Measurements from ENCODE around the gene TST.

TST gene

GRCh38 chr22:37019309-37020191 lies at the start of gene TST, which contains the start of gene MPST:
TST (minus strand) TSS chr22:37019447; CDS start chr22:37018732, 715 bp downstream.
MPST (plus strand) TSS chr22:37019742; CDS start chr22:37019837, 95 bp downstream.
- peak; percentile 48 for DNase-seq

- DNase-seq, result no peak
Measured at GRCh38 chr22:37068859-37069258, 49.6 kb upstream of the TST start.

GRCh38 chr22:37067428-37067827 lies 48.2 kb upstream of the TST start:
- DNase-seq, result no peak

DNA sequence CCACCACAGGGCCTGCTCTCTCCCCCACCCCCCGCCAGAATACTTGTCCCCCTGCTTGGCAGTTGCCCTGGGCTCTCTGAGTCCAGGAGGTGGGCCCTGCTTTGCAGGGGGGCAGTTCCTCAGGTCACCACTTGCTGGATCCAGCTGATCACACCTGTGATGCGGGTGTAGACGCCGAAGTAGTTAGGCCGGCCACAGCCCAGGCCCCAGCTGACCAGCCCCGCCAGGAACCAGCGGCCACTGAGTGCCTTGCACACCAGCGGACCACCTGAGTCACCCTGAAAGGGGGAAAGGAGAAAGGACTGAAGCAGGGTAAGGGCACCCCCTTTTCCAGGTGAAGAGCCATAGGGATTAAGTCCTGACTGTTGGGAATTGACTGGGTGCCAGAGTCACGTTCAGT lies 46.7 kb upstream of the TST start:
- DNase-seq, result no peak

GRCh38 chr22:37065180-37065579 lies 45.9 kb upstream of the TST start:
- no peak for DNase-seq

DNA sequence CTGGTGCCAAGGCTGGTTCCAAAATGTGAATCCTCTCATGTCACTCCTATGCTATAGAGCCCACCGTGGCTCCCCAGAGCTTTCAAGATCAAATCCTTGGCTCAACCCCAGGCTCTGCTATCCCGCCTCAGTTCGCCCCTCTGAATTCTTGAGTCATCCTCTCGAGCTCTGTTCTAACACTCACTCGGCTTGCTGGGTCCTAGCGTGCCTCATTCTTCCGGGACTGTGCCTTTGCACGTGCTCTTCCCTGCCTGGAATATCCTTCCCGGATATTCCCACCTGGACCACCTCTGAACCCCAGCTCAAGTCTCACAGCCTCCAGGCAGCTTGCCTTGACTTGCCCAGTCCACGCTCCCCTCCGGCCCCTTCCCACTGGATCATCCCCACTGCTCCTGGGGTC lies 45.3 kb upstream of the TST start:
- DNase-seq, result no peak

DNA sequence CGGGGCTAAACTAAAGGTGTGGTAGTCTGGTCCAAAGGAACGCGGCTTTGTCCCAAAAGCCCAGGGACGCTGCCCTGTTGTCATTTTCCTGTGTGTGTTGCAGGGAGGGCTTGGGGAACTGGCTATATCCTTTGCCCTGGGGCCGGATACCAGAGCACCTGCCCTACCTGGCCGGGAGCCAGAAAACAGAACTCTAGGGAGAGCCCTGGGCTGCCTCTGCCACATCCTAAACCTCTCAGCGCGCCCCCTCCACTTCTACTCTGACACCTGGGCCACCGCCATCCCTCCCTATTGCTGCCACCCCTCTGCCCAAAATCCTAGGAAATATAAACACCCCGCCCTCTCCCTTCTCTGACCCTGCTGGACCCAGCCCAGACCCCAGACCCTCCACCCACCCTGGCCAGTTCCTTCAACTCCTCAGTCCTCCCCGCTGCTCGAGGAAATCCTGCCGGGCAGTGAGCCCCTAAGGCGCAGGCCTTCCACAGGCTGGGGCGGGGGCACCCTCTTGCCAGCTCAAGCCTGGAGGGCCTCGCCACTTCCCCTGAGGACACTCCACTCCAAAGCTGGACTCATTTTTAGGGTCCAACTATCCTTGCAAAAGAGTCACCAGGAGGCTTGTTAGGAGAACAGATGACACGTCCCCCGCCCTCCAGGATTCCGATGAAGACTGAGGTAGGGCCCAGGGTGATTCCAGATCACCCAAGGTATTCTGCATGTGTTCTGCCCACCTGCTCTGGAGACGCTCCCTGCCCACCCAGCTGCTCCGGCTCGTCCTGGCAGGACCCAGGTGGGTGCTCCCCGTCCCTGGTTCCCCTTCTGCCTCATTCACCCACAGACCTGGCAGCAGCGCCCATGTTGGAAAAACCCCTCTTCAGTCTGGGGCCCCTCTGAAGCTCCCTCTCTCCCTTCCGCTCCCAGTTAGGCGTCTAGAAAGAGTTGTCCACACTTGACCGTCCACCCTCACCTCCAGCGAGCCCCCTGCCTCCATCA lies 44.5 kb upstream of the TST start:
- DNase-seq, result peak; percentile 82

DNA sequence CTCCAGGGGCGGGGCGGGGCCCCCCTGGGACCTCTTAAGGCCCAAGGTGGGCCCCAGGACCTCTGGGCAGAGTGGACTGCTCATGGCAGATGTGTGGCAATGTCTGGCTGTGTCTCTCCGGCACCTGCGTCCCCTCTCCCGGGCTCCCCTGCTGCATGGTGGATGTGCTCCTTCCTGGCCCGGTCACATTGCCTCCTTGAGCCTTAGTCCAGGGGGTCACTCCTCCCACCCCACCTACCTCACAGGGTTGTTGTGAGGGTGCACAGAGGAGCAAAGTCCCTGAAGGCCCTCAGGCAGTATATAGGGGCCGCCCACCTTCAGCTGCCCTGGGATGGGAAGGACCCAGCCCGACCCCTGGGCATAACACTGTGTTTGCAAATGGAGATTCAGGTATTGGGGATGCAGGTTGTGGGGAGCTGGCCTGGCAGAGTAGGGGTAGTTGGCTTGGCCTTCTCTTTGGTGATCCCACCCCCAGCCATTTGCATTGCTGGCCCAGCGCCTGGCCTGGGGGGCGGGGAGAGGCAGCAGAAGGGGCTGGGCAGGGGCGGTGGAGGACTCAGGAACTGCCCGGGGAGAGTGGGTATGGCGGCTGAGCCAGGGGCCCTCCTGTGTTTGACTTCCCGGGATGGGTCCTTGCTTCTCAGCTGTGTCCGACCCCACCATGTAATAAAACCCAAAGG lies 43.6 kb upstream of the TST start:
- no peak for DNase-seq

- DNase-seq, result no peak
Measured at GRCh38 chr22:37062376-37062675, 43.1 kb upstream of the TST start.

DNA sequence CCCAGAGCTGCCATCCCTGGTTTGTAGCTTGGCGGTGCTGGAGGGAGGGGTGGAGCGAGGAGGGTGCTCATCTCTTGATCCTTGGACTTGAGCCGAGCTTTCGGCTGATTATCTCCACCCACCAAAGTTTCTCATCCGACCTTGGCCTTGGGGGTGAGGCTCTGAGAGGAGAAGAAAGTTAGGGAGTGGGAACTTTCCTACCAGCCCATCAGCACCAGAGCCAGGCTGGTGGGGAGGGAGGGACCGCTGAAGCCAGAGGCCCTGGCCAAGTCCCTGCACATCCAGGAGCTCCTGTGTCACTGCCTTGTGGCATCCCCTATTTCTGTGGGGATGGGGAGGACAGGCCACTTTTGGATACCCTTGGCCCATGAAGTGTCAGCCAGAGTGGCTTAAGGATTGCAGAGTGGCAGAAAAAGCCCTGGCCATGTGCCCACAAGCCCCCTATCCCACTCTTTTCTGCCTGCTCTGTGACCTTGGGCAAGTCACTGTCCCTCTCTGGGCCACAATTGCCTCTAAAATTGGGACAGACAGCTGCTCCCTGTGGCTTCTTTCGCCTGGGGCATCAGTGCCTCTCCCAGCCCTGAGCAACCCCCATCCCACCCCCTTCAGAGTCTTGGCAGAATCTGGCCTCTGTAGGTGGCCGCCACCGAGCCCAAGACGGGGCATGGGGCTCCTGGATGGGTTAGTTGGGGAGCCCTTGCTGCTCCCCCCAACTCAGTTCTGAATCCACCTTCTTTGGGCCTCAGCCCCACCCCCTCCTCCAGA lies 42.5 kb upstream of the TST start:
- DNase-seq, result no peak

GRCh38 chr22:37060801-37061610 lies 41.8 kb upstream of the TST start:
- DNase-seq, result peak; percentile 71

GRCh38 chr22:37059876-37060449 lies 40.7 kb upstream of the TST start:
- no peak for DNase-seq

GRCh38 chr22:37058917-37059701 lies 39.9 kb upstream of the TST start:
- DNase-seq, result no peak

GRCh38 chr22:37057796-37058510 lies 38.7 kb upstream of the TST start:
- DNase-seq, result no peak

DNA sequence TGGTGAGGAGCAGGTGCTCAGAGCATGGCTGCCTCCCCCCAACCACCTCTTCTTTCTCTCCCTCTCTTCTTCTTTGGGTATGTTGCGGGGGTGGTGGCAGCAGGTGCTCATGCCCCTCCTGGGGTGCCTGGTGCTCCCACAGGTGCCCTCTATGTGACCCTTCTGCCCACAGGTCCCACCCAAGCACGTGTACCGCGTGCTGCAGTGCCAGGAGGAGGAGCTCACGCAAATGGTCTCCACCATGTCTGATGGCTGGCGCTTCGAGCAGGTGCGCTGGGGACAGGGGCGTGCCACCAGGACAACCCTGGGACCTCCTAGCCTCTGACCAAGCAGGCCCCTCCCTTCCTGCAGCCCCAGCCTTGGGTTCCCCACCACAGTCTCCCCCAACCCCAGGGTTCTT lies 38.0 kb upstream of the TST start:
- no peak for DNase-seq

- no peak for DNase-seq
Measured at GRCh38 chr22:37056246-37056645, 37.0 kb upstream of the TST start.

DNA sequence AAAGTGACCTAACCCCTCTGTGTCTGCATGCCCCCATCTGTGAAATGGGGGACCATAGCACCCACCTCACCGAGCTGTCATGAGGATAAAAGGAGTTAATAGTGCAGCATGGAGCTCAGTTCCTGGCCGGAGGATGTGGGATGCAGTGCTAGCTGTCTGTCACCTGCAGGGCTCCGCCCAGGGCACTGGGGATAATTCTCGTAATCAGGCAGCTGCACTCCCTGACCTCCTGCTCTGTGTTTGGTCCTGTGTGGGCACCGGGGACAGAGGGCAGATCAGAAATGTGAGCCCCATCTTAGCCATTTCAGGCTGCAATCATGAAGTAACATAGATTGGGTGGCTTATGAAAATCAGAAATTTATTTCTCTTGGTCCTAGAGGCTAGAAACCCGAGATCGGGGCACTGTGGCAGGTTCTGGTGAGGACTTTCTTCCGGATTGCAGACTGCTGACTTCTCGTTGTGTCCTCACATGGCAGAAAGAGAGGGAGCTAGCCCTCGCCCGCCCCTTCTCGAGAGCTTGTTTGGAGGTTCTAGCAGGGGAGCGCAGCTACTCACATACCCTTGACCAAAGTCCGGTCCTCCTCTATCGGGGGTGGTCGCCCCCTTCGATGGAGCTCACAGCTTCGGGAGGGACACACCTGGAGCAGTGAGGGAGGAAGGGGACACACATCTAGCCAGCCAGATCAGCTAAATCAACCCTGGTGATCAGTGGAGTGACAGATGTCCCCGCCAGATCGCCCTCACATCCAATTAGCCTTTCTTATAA lies 35.5 kb upstream of the TST start:
- DNase-seq, result no peak

DNA sequence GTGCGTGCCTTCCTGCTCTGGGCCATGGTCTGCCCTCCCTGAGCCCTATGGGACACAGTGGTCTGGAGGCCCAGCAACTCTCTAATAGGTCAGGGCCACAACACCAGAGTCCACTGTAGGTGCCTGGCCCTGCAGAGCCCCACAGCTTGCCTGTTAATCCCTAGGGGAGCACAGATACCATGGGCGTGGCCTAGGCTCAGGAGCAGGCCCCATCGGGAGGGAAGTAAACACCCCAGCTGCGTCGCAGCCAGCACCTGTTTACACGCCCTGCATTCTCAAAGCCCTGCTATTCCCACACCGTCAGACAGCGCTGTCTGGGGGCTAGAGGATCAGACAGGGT lies 34.8 kb upstream of the TST start:
- peak; percentile 56 for DNase-seq

Data from COR-L47 (cell line).